Measurements from ENCODE around the gene USP7. TPM values are rescaled to one million over a fixed set of nuclear protein-coding genes. Genes with fewer than 3 reads are reported as not detected.

USP7 gene
- polyA plus RNA-seq, 2 of the 4 experiments (the other 2 are of a cell fraction): 39.6 to 65.9 TPM

- CTCF ChIA-PET: interaction anchor here (0.7 to 2.5 kb wide), 4 partner anchors 9 to 183 kb away, joined by 3 to 8 read pairs (median 4); no protein-coding TSS in a partner anchor
- Histone ChIP-seq H3K4me2 (no peak overlapping the region), H3K4me1 (peaks cover 58% of the 10 kb centered on the region), H3K27ac (no peak overlapping the region), H3K9me3 (no peaks in the 10 kb centered on the region), H3K4me3 (no peak overlapping the region)
- no peak for FAIRE-seq
- POLR2A ChIA-PET: no interaction called here
- 82% methylated on average over 2 of the region's 2 CpGs for WGBS (ENCODE audit: missing lambda C conversion rate)
- ATAC-seq: no peak
- no peak for DNase-seq (ENCODE audit: low read depth in 1 of 2, low spot score in 1 of 2)
- no peak for TF ChIP-seq NFE2L2 (conservative IDR thresholded peaks at IDR 0.05; ENCODE audit: low read length)
These were observed 7.9 kb downstream of the USP7 start for GRCh38 chr16:8955828-8956227.

GRCh38 chr16:8953064-8953463 lies 10.6 kb downstream of the USP7 start:
- FAIRE-seq (no peak), DNase-seq (ENCODE audit: low read depth in 1 of 2, low spot score in 1 of 2) (no peak), ATAC-seq (no peak)
- WGBS (ENCODE audit: missing lambda C conversion rate): 86% methylated on average over 11 of the region's 11 CpGs
- Histone ChIP-seq H3K4me3 (no peak overlapping the region), H3K4me2 (no peak overlapping the region), H3K27ac (no peak overlapping the region), H3K9me3 (no peaks in the 10 kb centered on the region), H3K4me1 (peaks cover 32% of the 10 kb centered on the region; the same call in 2 of the 3 replicates)
- no peak for TF ChIP-seq RNF2 (IDR thresholded peaks at IDR 0.05; ENCODE audit: borderline replicate concordance, low read depth)
- TF ChIP-seq HMGXB4 (CRISPR knock-in tag; IDR thresholded peaks at IDR 0.05; ENCODE audit: borderline replicate concordance): no peak
- TF ChIP-seq GATA3 (IDR thresholded peaks at IDR 0.05; ENCODE audit: borderline replicate concordance): no peak
- no peak for TF ChIP-seq FOSL2 (IDR thresholded peaks at IDR 0.05)
- TF ChIP-seq FOSL2 (CRISPR knock-in tag; IDR thresholded peaks at IDR 0.05): no peak
- TF ChIP-seq E2F6 (IDR thresholded peaks at IDR 0.05; ENCODE audit: borderline replicate concordance, low read depth): no peak
- no peak for TF ChIP-seq CBX8 (IDR thresholded peaks at IDR 0.05)
- no peak for TF ChIP-seq FOSB (CRISPR knock-in tag; IDR thresholded peaks at IDR 0.05)
- TF ChIP-seq HOXA7 (CRISPR knock-in tag; IDR thresholded peaks at IDR 0.05): no peak
- TF ChIP-seq EP300 (IDR thresholded peaks at IDR 0.05): no peak
- ChIA-PET POLR2A (no interaction called here), CTCF (no interaction called here)

GRCh38 chr16:8952281-8952751 lies 11.4 kb downstream of the USP7 start:
- H3K27ac ChIP-seq: no peak overlapping the region
- TF ChIP-seq JUN (IDR thresholded peaks at IDR 0.05) (no peak), NR3C1 (IDR thresholded peaks at IDR 0.05) (no peak), RAD21 (conservative IDR thresholded peaks at IDR 0.05 in 1 of 2, IDR thresholded peaks at IDR 0.05 in 1 of 2) (no peak), CBX8 (IDR thresholded peaks at IDR 0.05) (no peak), EHF (CRISPR knock-in tag; IDR thresholded peaks at IDR 0.05) (no peak), PBX3 (IDR thresholded peaks at IDR 0.05) (no peak), EHMT2 (IDR thresholded peaks at IDR 0.05; ENCODE audit: low read depth) (no peak), BHLHE40 (IDR thresholded peaks at IDR 0.05; ENCODE audit: low read depth, low read length) (no peak), CTCF (IDR thresholded peaks at IDR 0.05) (no peak), ZFP36 (IDR thresholded peaks at IDR 0.05; ENCODE audit: borderline replicate concordance, partially characterized antibody) (no peak), FOSB (CRISPR knock-in tag; IDR thresholded peaks at IDR 0.05) (no peak), MAZ (IDR thresholded peaks at IDR 0.05; ENCODE audit: borderline replicate concordance, low read depth, low read length) (no peak)
- ATAC-seq (no peak), FAIRE-seq (no peak), DNase-seq (ENCODE audit: low read depth in 1 of 2, low spot score in 1 of 2) (no peak)
- no peak overlapping the region for H3K4me2 ChIP-seq
- H3K9me3 ChIP-seq: no peaks in the 10 kb centered on the region
- H3K4me1 ChIP-seq: peaks cover 26% of the 10 kb centered on the region; the same call in 2 of the 3 replicates
- ChIA-PET POLR2A (no interaction called here), CTCF (no interaction called here)
- no peak overlapping the region for H3K4me3 ChIP-seq
- WGBS (ENCODE audit: missing lambda C conversion rate): 91% methylated on average over 7 of the region's 7 CpGs

Data from A549 (cell line).